Brain pericyte (primary cell): ENCODE results near the gene DBT.
"Not testable (repeated sequence)": the region's sequence is repeated elsewhere in the genome, so short reads cannot be mapped to it uniquely, and the experiment has no call there.

Source experiments
- DNase-seq: peaks from one replicate; pipeline ENCODE4 v3.0.0-alpha.2; 2012; ENCODE audit warnings: low read depth, low spot score

Gene DBT

GRCh38 chr1:100249537-100250257 lies at the start of gene DBT:
DBT (minus strand) TSS chr1:100249834; CDS start chr1:100249820, 14 bp downstream.
- peak; percentile 85 for DNase-seq

GRCh38 chr1:100298512-100298911 lies 48.9 kb upstream of the DBT start:
- DNase-seq = no peak

- not testable (repeated sequence) for DNase-seq
Observed at GRCh38 chr1:100296997-100297396, 47.4 kb upstream of the DBT start.

- DNase-seq = no peak
Observed at GRCh38 chr1:100296140-100296539, 46.5 kb upstream of the DBT start.

GRCh38 chr1:100292711-100293110 lies 43.1 kb upstream of the DBT start:
- DNase-seq = no peak

GRCh38 chr1:100290291-100290690 lies 40.7 kb upstream of the DBT start:
- DNase-seq = no peak

GRCh38 chr1:100287162-100287561 lies 37.5 kb upstream of the DBT start:
- no peak for DNase-seq

- DNase-seq = no peak
Observed at GRCh38 chr1:100284591-100284990, 35.0 kb upstream of the DBT start.

- no peak for DNase-seq
Observed at GRCh38 chr1:100279954-100280682, 30.5 kb upstream of the DBT start.

GRCh38 chr1:100279358-100279923 lies 29.8 kb upstream of the DBT start:
- no peak for DNase-seq

- no peak for DNase-seq
Observed at GRCh38 chr1:100277866-100278265, 28.2 kb upstream of the DBT start.

GRCh38 chr1:100268202-100268601 lies 18.6 kb upstream of the DBT start:
- no peak for DNase-seq

- no peak for DNase-seq
Observed at GRCh38 chr1:100267284-100267683, 17.6 kb upstream of the DBT start.

GRCh38 chr1:100266741-100267140 lies 17.1 kb upstream of the DBT start:
- DNase-seq = no peak

GRCh38 chr1:100265931-100266740 lies 16.5 kb upstream of the DBT start, which contains the start of gene RTCA:
RTCA (plus strand) TSS chr1:100266216; CDS start chr1:100266376, 160 bp downstream.
- peak; percentile 80 for DNase-seq

GRCh38 chr1:100265562-100265930 lies 15.9 kb upstream of the DBT start:
- no peak for DNase-seq

- not testable (repeated sequence) for DNase-seq
Observed at GRCh38 chr1:100264081-100264480, 14.4 kb upstream of the DBT start.

- DNase-seq = no peak
Observed at GRCh38 chr1:100261686-100262085, 12.1 kb upstream of the DBT start.

- not testable (repeated sequence) for DNase-seq
Observed at GRCh38 chr1:100258427-100258826, 8.8 kb upstream of the DBT start.

- not testable (repeated sequence) for DNase-seq
Observed at GRCh38 chr1:100256273-100256672, 6.6 kb upstream of the DBT start.

GRCh38 chr1:100253552-100253951 lies 3.9 kb upstream of the DBT start:
- no peak for DNase-seq

GRCh38 chr1:100252901-100253300 lies 3.3 kb upstream of the DBT start:
- no peak for DNase-seq
